Transverse colon (tissue), 3 donors: ENCODE measurements around the gene HNF1A.

Experiments
- EP300 ChIP-seq: sonication (generic); formaldehyde crosslinking; IDR thresholded peaks from one replicate; pipeline ENCODE4 v1.6.1; 2017; ENCODE audit warnings: antibody characterized with exemption, low read depth
- POLR2A ChIP-seq: fragments of 450-650 bp; IDR thresholded peaks from one replicate; pipeline ENCODE4 v1.6.1; 2016; ENCODE audit warnings: antibody characterized with exemption, mild to moderate bottlenecking, moderate library complexity
- TF ChIP-seq, protein P1 (sequence below), 5 experiments: fragments of 200-600 bp in 3 of 5; fragments of 450-650 bp in 2 of 5; sonication (generic) in 3 of 5; IDR thresholded peaks; 1 replicate in 2 of 5; 2 replicates in 3 of 5; pipeline ENCODE4 v1.5.1; 2016 to 2017; ENCODE audit warnings: antibody characterized with exemption in 5 of 5, inconsistent platforms in 3 of 5, mild to moderate bottlenecking in 2 of 5, moderate library complexity in 1 of 5

- TF ChIP-seq, protein P1, sequence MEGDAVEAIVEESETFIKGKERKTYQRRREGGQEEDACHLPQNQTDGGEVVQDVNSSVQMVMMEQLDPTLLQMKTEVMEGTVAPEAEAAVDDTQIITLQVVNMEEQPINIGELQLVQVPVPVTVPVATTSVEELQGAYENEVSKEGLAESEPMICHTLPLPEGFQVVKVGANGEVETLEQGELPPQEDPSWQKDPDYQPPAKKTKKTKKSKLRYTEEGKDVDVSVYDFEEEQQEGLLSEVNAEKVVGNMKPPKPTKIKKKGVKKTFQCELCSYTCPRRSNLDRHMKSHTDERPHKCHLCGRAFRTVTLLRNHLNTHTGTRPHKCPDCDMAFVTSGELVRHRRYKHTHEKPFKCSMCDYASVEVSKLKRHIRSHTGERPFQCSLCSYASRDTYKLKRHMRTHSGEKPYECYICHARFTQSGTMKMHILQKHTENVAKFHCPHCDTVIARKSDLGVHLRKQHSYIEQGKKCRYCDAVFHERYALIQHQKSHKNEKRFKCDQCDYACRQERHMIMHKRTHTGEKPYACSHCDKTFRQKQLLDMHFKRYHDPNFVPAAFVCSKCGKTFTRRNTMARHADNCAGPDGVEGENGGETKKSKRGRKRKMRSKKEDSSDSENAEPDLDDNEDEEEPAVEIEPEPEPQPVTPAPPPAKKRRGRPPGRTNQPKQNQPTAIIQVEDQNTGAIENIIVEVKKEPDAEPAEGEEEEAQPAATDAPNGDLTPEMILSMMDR (IDR thresholded peaks at IDR 0.05): no peak
- TF ChIP-seq EP300 (no peak), POLR2A (no peak)
Measured at GRCh38 chr12:120996133-120996746, 17.9 kb downstream of the HNF1A start.
